ENCODE measurements around the gene PSMB3.

The PSMB3 gene

GRCh38 chr17:38719289-38719942, 33.1 kb upstream of the PSMB3 start:
- H4K20me1 ChIP-seq (ENCODE audit: insufficient read depth, low read length): no peaks in the 10 kb centered on the region
- TF ChIP-seq CTCF (IDR thresholded peaks at IDR 0.05; ENCODE audit: low read length) (no peak), EZH2phosphoT487 (IDR thresholded peaks at IDR 0.05; ENCODE audit: low read length) (no peak), EZH2 (optimal IDR thresholded peaks at IDR 0.05; ENCODE audit: low read depth, low read length) (no peak)
- no peaks in the 10 kb centered on the region for H3K79me2 ChIP-seq (ENCODE audit: low read length)
- no peak overlapping the region for H3K27ac ChIP-seq (ENCODE audit: low read length)
- H3K27me3 ChIP-seq (replicated peaks; ENCODE audit: insufficient read depth, low read length): no peaks in the 10 kb centered on the region
- H3K4me3 ChIP-seq (ENCODE audit: low read length): no peak overlapping the region
- no peak overlapping the region for H3K9ac ChIP-seq (ENCODE audit: low read length)
- H3K4me1 ChIP-seq (ENCODE audit: low read length): no peaks in the 10 kb centered on the region
- no peaks in the 10 kb centered on the region for H3K36me3 ChIP-seq (replicated peaks; ENCODE audit: insufficient read depth, low read length)
- H2AFZ ChIP-seq (ENCODE audit: low read length): no peak overlapping the region
- H3F3A ChIP-seq (ENCODE audit: insufficient read depth, low read length): no peaks in the 10 kb centered on the region
- DNase-seq: no peak
- no peak overlapping the region for H3K4me2 ChIP-seq (ENCODE audit: low read depth, low read length)
- no peaks in the 10 kb centered on the region for H3K9me2 ChIP-seq (replicated peaks; ENCODE audit: insufficient read depth, low read length)
- H3K9me3 ChIP-seq (replicated peaks; ENCODE audit: insufficient read depth, low read length): no peaks in the 10 kb centered on the region

- no peaks in the 10 kb centered on the region for H3K27me3 ChIP-seq (replicated peaks; ENCODE audit: insufficient read depth, low read length)
- no peaks in the 10 kb centered on the region for H3K4me1 ChIP-seq (ENCODE audit: low read length)
- H3K4me2 ChIP-seq (ENCODE audit: low read depth, low read length): no peak overlapping the region
- no peak overlapping the region for H2AFZ ChIP-seq (ENCODE audit: low read length)
- no peaks in the 10 kb centered on the region for H3K9me2 ChIP-seq (replicated peaks; ENCODE audit: insufficient read depth, low read length)
- no peaks in the 10 kb centered on the region for H3K36me3 ChIP-seq (replicated peaks; ENCODE audit: insufficient read depth, low read length)
- H3K9ac ChIP-seq (ENCODE audit: low read length): no peak overlapping the region
- no peaks in the 10 kb centered on the region for H3F3A ChIP-seq (ENCODE audit: insufficient read depth, low read length)
- no peaks in the 10 kb centered on the region for H3K9me3 ChIP-seq (replicated peaks; ENCODE audit: insufficient read depth, low read length)
- no peak for DNase-seq
- H4K20me1 ChIP-seq (ENCODE audit: insufficient read depth, low read length): no peaks in the 10 kb centered on the region
- no peaks in the 10 kb centered on the region for H3K79me2 ChIP-seq (ENCODE audit: low read length)
- no peak overlapping the region for H3K27ac ChIP-seq (ENCODE audit: low read length)
- TF ChIP-seq EZH2 (optimal IDR thresholded peaks at IDR 0.05; ENCODE audit: low read depth, low read length) (no peak), CTCF (IDR thresholded peaks at IDR 0.05; ENCODE audit: low read length) (no peak), EZH2phosphoT487 (IDR thresholded peaks at IDR 0.05; ENCODE audit: low read length) (no peak)
- no peak overlapping the region for H3K4me3 ChIP-seq (ENCODE audit: low read length)
Observed at GRCh38 chr17:38719943-38720641, 32.4 kb upstream of the PSMB3 start.

- Histone ChIP-seq H3K4me2 (ENCODE audit: low read depth, low read length) (no peak overlapping the region), H3K9ac (ENCODE audit: low read length) (no peak overlapping the region), H3K27me3 (replicated peaks; ENCODE audit: insufficient read depth, low read length) (no peaks in the 10 kb centered on the region), H3K4me3 (ENCODE audit: low read length) (no peak overlapping the region), H3K36me3 (replicated peaks; ENCODE audit: insufficient read depth, low read length) (no peaks in the 10 kb centered on the region), H3K9me3 (replicated peaks; ENCODE audit: insufficient read depth, low read length) (no peaks in the 10 kb centered on the region), H3F3A (ENCODE audit: insufficient read depth, low read length) (no peaks in the 10 kb centered on the region), H3K79me2 (ENCODE audit: low read length) (no peaks in the 10 kb centered on the region), H4K20me1 (ENCODE audit: insufficient read depth, low read length) (no peaks in the 10 kb centered on the region), H3K9me2 (replicated peaks; ENCODE audit: insufficient read depth, low read length) (no peaks in the 10 kb centered on the region), H2AFZ (ENCODE audit: low read length) (no peak overlapping the region), H3K27ac (ENCODE audit: low read length) (no peak overlapping the region), H3K4me1 (ENCODE audit: low read length) (no peaks in the 10 kb centered on the region)
- TF ChIP-seq EZH2 (optimal IDR thresholded peaks at IDR 0.05; ENCODE audit: low read depth, low read length) (no peak), CTCF (IDR thresholded peaks at IDR 0.05; ENCODE audit: low read length) (no peak), EZH2phosphoT487 (IDR thresholded peaks at IDR 0.05; ENCODE audit: low read length) (no peak)
- no peak for DNase-seq
Observed at GRCh38 chr17:38720941-38721340, 31.6 kb upstream of the PSMB3 start.
